Neural cell (in vitro differentiated cells): Measurements from ENCODE around the gene PLD1. TPM values are rescaled to one million over a fixed set of nuclear protein-coding genes. Genes with fewer than 3 reads are reported as not detected.

Experiments used
- H2AFZ ChIP-seq: fragments of 200-600, 300-800 bp; sonication (generic), shearing (Covaris generic); 2 replicates; pipeline ENCODE4 v1.6.0; 2014; ENCODE audit warnings: low read depth, mild to moderate bottlenecking, antibody characterized with exemption, low read length, moderate library complexity
- H3F3A ChIP-seq: fragments of 200-600 bp; shearing (Covaris generic); 2 replicates; pipeline ENCODE4 v1.6.1; 2016; ENCODE audit warnings: mild to moderate bottlenecking, moderate library complexity, mixed read lengths, antibody characterized with exemption, low read length; ENCODE audit not compliant: insufficient read depth, poor library complexity, severe bottlenecking
- H3K27ac ChIP-seq: fragments of 200-600, 300-800 bp; sonication (generic), shearing (Covaris generic); 2 replicates; pipeline ENCODE4 v1.5.1; 2014; ENCODE audit warnings: mild to moderate bottlenecking, low read length, moderate library complexity
- H3K27me3 ChIP-seq: fragments of 300-800, 200-600 bp; sonication (generic), shearing (Covaris generic); 2 replicates; pipeline ENCODE4 v1.6.0; 2014; ENCODE audit warnings: mild to moderate bottlenecking, low read depth, low read length, moderate library complexity; ENCODE audit not compliant: insufficient read depth
- H3K36me3 ChIP-seq: fragments of 300-800, 200-600 bp; sonication (generic), shearing (Covaris generic); 2 replicates; pipeline ENCODE4 v1.5.1; 2014; ENCODE audit warnings: mild to moderate bottlenecking, antibody characterized with exemption, low read length, moderate library complexity; ENCODE audit not compliant: insufficient read depth
- H3K4me2 ChIP-seq: fragments of 300-800, 200-600 bp; sonication (generic), shearing (Covaris generic); 2 replicates; pipeline ENCODE4 v1.6.0; 2014; ENCODE audit warnings: mild to moderate bottlenecking, low read length
- H3K4me3 ChIP-seq: fragments of 300-800, 200-600 bp; sonication (generic), shearing (Covaris generic); 2 replicates; pipeline ENCODE4 v1.5.1; 2014; ENCODE audit warnings: mild to moderate bottlenecking, low read length, moderate library complexity
- H3K79me2 ChIP-seq: fragments of 200-600 bp; shearing (Covaris generic); replicated peaks from 2 replicates; pipeline ENCODE4 v1.6.0; 2014; ENCODE audit warnings: mild to moderate bottlenecking, low read length, moderate library complexity; ENCODE audit not compliant: insufficient read depth
- H3K9ac ChIP-seq: fragments of 300-800, 200-600 bp; sonication (generic), shearing (Covaris generic); 2 replicates; pipeline ENCODE4 v1.6.1; 2016; ENCODE audit warnings: mild to moderate bottlenecking, low read length, mixed read lengths
- H3K9me2 ChIP-seq: fragments of 200-600 bp; shearing (Covaris generic); 2 replicates; pipeline ENCODE4 v1.6.1; 2016; ENCODE audit warnings: mild to moderate bottlenecking, low read length, mixed read lengths; ENCODE audit not compliant: insufficient read depth
- H3K9me3 ChIP-seq: fragments of 200-600, 300-800 bp; sonication (generic), shearing (Covaris generic); 2 replicates; pipeline ENCODE4 v1.6.1; 2016; ENCODE audit warnings: mild to moderate bottlenecking, mixed run types, low read length, moderate library complexity, mixed read lengths
- H4K20me1 ChIP-seq: fragments of 200-600 bp; shearing (Covaris generic); 2 replicates; pipeline ENCODE4 v1.6.1; 2016; ENCODE audit warnings: mild to moderate bottlenecking, mixed run types; ENCODE audit not compliant: insufficient read depth
- CTCF ChIP-seq: fragments of 450-650 bp; IDR thresholded peaks from 2 replicates; pipeline ENCODE4 v1.5.1; 2014; ENCODE audit warnings: antibody characterized with exemption, mild to moderate bottlenecking, moderate library complexity; ENCODE audit not compliant: poor library complexity, severe bottlenecking
- EP300 ChIP-seq: fragments of 450-650 bp; conservative IDR thresholded peaks from 2 replicates; pipeline ENCODE4 v1.6.1; 2014; ENCODE audit warnings: antibody characterized with exemption, mild to moderate bottlenecking, moderate library complexity; ENCODE audit not compliant: poor library complexity, severe bottlenecking
- MXI1 ChIP-seq: fragments of 450-650 bp; conservative IDR thresholded peaks from 2 replicates; pipeline ENCODE4 v1.6.1; 2014; ENCODE audit warnings: antibody characterized with exemption, mild to moderate bottlenecking; ENCODE audit not compliant: poor library complexity, severe bottlenecking
- POLR2AphosphoS5 ChIP-seq: IDR thresholded peaks from 2 replicates; pipeline ENCODE4 v1.6.1; 2012
- RAD21 ChIP-seq: fragments of 450-650 bp; conservative IDR thresholded peaks from 2 replicates; pipeline ENCODE4 v1.6.1; 2014; ENCODE audit warnings: antibody characterized with exemption, mild to moderate bottlenecking, moderate library complexity
- REST ChIP-seq: IDR thresholded peaks from 2 replicates; pipeline ENCODE4 v1.6.1; 2012; ENCODE audit warnings: borderline replicate concordance
- SMC3 ChIP-seq: fragments of 450-650 bp; conservative IDR thresholded peaks from 2 replicates; pipeline ENCODE4 v1.6.1; 2014; ENCODE audit warnings: antibody characterized with exemption, mild to moderate bottlenecking, moderate library complexity; ENCODE audit not compliant: poor library complexity
- TAF1 ChIP-seq: IDR thresholded peaks from 2 replicates; pipeline ENCODE4 v1.6.1; 2012; ENCODE audit warnings: low read depth
- polyA plus RNA-seq: library from polyadenylated mRNA; depleted of rRNA; stranded (reverse); fragments of >200 nt; gene quantifications from 2 replicates; pipeline ENCODE4 v1.2.3, GENCODE V29; 2014

Gene PLD1
- polyA plus RNA-seq, 1 donor from 2014 or later = 0.06 TPM

- Histone ChIP-seq H3K9ac (no peak overlapping the region), H3F3A (no peaks in the 10 kb centered on the region), H3K4me2 (no peak overlapping the region), H3K9me2 (no peaks in the 10 kb centered on the region), H3K27ac (no peak overlapping the region), H4K20me1 (no peaks in the 10 kb centered on the region), H3K4me3 (no peak overlapping the region), H3K36me3 (no peaks in the 10 kb centered on the region), H3K27me3 (no peaks in the 10 kb centered on the region), H2AFZ (no peak overlapping the region), H3K79me2 (no peaks in the 10 kb centered on the region), H3K9me3 (no peaks in the 10 kb centered on the region)
- no peak for TF ChIP-seq REST
- no peak for TF ChIP-seq RAD21
- no peak for TF ChIP-seq POLR2AphosphoS5
- no peak for TF ChIP-seq SMC3
- no peak for TF ChIP-seq TAF1
- peak; percentile 42 for TF ChIP-seq EP300
- no peak for TF ChIP-seq CTCF
- TF ChIP-seq MXI1 = no peak
Observed at GRCh38 chr3:171718493-171719185, 91.6 kb downstream of the PLD1 start.

GRCh38 chr3:171715155-171715554, 95.1 kb downstream of the PLD1 start:
- Histone ChIP-seq H2AFZ (no peak overlapping the region), H3K36me3 (no peaks in the 10 kb centered on the region), H3K27ac (no peak overlapping the region), H3K4me2 (no peak overlapping the region), H3K79me2 (no peaks in the 10 kb centered on the region), H3K4me3 (no peak overlapping the region), H3K27me3 (no peaks in the 10 kb centered on the region), H3K9ac (no peak overlapping the region), H4K20me1 (no peaks in the 10 kb centered on the region), H3K9me3 (no peaks in the 10 kb centered on the region), H3K9me2 (no peaks in the 10 kb centered on the region), H3F3A (no peaks in the 10 kb centered on the region)
- no peak for TF ChIP-seq MXI1
- TF ChIP-seq CTCF = no peak
- no peak for TF ChIP-seq TAF1
- no peak for TF ChIP-seq REST
- TF ChIP-seq SMC3 = no peak
